Measurements from ENCODE around the gene MFSD1. TPM values are rescaled to one million over a fixed set of nuclear protein-coding genes. Genes with fewer than 3 reads are reported as not detected.

MFSD1 gene
- total and polyA plus RNA-seq, 2 of the 13 experiments (the other 11 are each of a cell fraction or from before 2014, with no cell fraction given), result 17.3 to 37.9 TPM

GRCh38 chr3:158821847-158822246 is 20.0 kb downstream of the MFSD1 start (continued):
- TF ChIP-seq DPF2 (CRISPR knock-in tag; IDR thresholded peaks at IDR 0.05; ENCODE audit: borderline replicate concordance, low read depth) (no peak), ZNF274 (CRISPR knock-in tag; IDR thresholded peaks at IDR 0.05) (no peak), ZNF510 (CRISPR knock-in tag; IDR thresholded peaks at IDR 0.05; ENCODE audit: low read depth) (no peak), FOXA3 (CRISPR knock-in tag; IDR thresholded peaks at IDR 0.05) (no peak), ZNF512B (CRISPR knock-in tag; IDR thresholded peaks at IDR 0.05; ENCODE audit: borderline replicate concordance) (no peak), MED1 (CRISPR knock-in tag; IDR thresholded peaks at IDR 0.05) (no peak), NFRKB (IDR thresholded peaks at IDR 0.05) (no peak), ZNF619 (CRISPR knock-in tag; IDR thresholded peaks at IDR 0.05) (no peak), PRDM4 (CRISPR knock-in tag; IDR thresholded peaks at IDR 0.05; ENCODE audit: borderline replicate concordance) (no peak), FOSL2 (CRISPR knock-in tag; IDR thresholded peaks at IDR 0.05) (no peak), GMEB1 (CRISPR knock-in tag; IDR thresholded peaks at IDR 0.05; ENCODE audit: borderline replicate concordance) (no peak), TCF7L2 (IDR thresholded peaks at IDR 0.05; ENCODE audit: low read depth, low read length) (no peak)
- TF ChIP-seq, protein P1, sequence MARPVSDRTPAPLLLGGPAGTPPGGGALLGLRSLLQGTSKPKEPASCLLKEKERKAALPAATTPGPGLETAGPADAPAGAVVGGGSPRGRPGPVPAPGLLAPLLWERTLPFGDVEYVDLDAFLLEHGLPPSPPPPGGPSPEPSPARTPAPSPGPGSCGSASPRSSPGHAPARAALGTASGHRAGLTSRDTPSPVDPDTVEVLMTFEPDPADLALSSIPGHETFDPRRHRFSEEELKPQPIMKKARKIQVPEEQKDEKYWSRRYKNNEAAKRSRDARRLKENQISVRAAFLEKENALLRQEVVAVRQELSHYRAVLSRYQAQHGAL (CRISPR knock-in tag; IDR thresholded peaks at IDR 0.05; ENCODE audit: not compliant biosample characterization), result no peak

Measured in HepG2 (cell line).